AG04449 (cell line): ENCODE results near the gene ZC3HAV1.

Experiments
- CTCF ChIA-PET: fragments of 350-600 bp; formaldehyde crosslinking; extraction: SDS; loops from one replicate; lab custom pipeline; 2021; ENCODE audit warnings: antibody characterized with exemption; lab: Yijun Ruan, JAX
- POLR2A ChIA-PET: fragments of 400-600, 350-600 bp; formaldehyde crosslinking; extraction: SDS; loops from one replicate; lab custom pipeline; 2020; ENCODE audit warnings: antibody characterized with exemption, inconsistent platforms; lab: Yijun Ruan, JAX
- DNase-seq: peaks from one replicate; pipeline ENCODE4 v3.0.0-alpha.2; 2010; ENCODE audit warnings: low read depth, low spot score
- H3K4me3 ChIP-seq: 2 replicates; pipeline ENCODE4 v1.5.1; 2011; ENCODE audit warnings: low read depth, mild to moderate bottlenecking, control low read depth, low read length
- CTCF ChIP-seq: IDR thresholded peaks from one replicate; pipeline ENCODE4 v1.5.1; 2011; ENCODE audit warnings: mild to moderate bottlenecking, moderate library complexity, low read length, control low read depth, inconsistent platforms; ENCODE audit not compliant: insufficient read depth; ENCODE audit errors: missing control alignments

Gene ZC3HAV1

DNA sequence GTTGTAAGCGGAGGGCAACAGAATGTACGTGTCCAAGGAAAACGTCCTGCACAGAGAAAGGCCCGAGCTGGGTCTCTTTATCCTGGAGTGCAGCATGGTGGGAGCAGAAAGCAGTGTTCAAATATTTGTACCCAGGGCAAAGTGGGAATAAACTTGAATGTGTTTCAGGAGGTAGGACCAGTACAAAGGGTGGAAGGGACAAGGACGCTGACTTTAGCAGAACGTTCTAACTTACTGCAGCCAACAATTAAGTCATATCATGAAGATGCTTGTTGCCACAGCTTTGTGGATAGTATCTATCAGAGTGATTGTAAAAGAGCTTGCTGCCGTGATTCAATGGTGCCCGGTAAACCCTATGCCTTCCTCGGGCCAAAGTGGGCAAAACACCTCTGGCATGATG lies 43.2 kb downstream of the ZC3HAV1 start:
- CTCF ChIA-PET: interaction anchor here (0.7 to 3.8 kb wide), 5 partner anchors 9 to 180 kb away, joined by 3 to 39 read pairs (median 4); no protein-coding TSS in a partner anchor
- no peak overlapping the region for H3K4me3 ChIP-seq
- POLR2A ChIA-PET: no interaction called here
- DNase-seq: no peak
- no peak for TF ChIP-seq CTCF

DNA sequence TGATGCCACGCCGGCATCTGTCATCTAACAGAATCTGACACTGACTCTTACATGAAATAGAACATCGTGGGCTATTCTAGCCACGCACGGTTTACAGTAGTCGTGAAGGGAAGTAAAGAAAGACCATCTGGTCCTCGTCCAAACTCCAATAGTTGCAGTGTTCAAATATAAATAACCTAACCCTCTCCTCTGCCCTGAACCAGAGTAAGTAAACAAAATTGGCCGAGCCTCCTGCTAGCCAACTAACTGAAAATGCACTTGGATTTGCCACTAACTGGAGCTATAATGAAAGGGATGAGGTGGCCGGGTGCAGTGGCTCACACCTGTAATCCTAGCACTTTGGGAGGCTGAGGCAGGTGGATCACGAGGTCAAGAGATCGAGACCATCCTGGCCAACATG lies 44.2 kb downstream of the ZC3HAV1 start:
- no peak for DNase-seq
- TF ChIP-seq CTCF: no peak
- H3K4me3 ChIP-seq: no peak overlapping the region
- POLR2A ChIA-PET: no interaction called here
- CTCF ChIA-PET: interaction anchor here (1.3 to 3.8 kb wide), 2 partner anchors 10 to 179 kb away, joined by 6 to 39 read pairs; no protein-coding TSS in a partner anchor

DNA sequence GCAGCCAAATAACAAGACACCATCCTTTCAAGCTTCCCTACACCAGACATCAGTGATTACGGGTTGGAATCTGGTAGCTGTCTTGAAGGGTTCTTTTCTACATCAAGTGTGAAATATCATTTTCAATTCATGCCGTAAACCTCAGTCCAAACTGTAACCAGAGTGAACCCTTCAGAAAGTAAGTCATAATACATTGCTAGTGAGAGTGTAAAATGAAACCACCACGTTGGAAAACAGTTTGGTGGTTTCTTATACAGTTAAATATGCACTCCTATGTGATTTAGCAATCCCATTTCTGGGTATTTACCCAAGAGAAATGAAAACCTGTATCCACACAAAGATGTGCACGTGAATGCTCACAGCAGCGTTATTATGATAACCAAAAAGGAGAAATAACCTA lies 48.1 kb downstream of the ZC3HAV1 start:
- POLR2A ChIA-PET: no interaction called here
- H3K4me3 ChIP-seq: no peak overlapping the region
- CTCF ChIA-PET: interaction anchor here (1.9 to 5.2 kb wide), 2 partner anchors 13 to 19 kb away, joined by 5 to 44 read pairs; no protein-coding TSS in a partner anchor
- TF ChIP-seq CTCF: no peak
- no peak for DNase-seq

DNA sequence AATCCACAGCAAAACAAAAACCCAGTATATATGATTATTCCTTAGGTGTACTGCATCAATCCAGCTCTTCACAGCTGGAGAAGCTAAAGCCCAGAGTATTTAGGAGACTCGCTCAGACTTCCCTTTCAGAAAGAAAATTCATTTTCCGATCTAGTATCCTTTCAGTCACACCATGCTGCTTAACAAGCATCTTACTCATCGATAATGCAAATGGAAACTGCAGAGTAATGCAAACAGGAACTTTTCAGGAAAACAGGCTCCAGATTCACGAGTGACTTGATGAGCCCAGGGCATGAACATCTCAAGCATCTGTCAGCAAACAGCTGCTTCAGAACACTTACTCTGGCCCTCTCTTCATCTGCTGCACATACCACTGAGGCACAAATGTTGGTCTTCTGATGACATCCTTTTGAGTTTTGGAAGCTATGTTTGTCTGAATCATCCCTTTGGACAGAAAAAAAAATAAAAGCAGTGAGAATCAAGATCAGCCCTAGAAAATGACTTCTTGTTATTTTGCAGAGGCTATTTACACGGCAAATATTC lies 48.8 kb downstream of the ZC3HAV1 start:
- CTCF ChIA-PET: interaction anchor here (1.3 to 5.2 kb wide), 3 partner anchors 14 to 20 kb away, joined by 3 to 44 read pairs (median 5); no protein-coding TSS in a partner anchor

GRCh38 chr7:139059905-139060304 lies 49.6 kb downstream of the ZC3HAV1 start:
- TF ChIP-seq CTCF: no peak
- H3K4me3 ChIP-seq: no peak overlapping the region
- ChIA-PET POLR2A (interaction anchor here (0.6 kb wide), 1 partner anchor 55 kb away, joined by 6 read pairs; no protein-coding TSS in a partner anchor), CTCF (interaction anchor here (1.0 to 5.2 kb wide), 8 partner anchors 9 to 173 kb away, joined by 3 to 44 read pairs (median 4); no protein-coding TSS in a partner anchor)
- no peak for DNase-seq

More for the DNA sequence above, 48.8 kb downstream of the ZC3HAV1 start:
- no peak for DNase-seq
- H3K4me3 ChIP-seq: no peak overlapping the region
- POLR2A ChIA-PET: interaction anchor here (0.6 kb wide), 1 partner anchor 56 kb away, joined by 6 read pairs; no protein-coding TSS in a partner anchor
- no peak for TF ChIP-seq CTCF

DNA sequence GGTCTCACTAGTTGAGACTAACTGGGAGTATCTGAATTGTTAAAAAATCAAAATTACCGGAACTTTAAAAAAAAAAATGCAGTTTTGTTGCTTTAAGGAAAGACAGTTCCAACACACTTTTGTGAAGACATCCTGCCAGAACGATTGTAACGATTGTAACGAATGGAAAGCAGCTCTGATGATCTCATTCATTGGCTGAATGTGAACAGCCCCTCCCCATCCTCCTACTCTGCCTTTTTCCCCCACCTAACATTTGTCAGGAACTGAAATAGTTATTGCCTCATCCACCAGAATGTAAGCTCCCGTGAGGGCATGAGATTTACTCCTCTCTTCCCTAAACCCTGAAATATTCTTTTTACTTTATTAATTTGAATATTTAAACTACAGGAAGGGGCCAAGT lies 50.6 kb downstream of the ZC3HAV1 start:
- H3K4me3 ChIP-seq: no peak overlapping the region
- POLR2A ChIA-PET: no interaction called here
- TF ChIP-seq CTCF: no peak
- CTCF ChIA-PET: interaction anchor here (0.9 to 5.2 kb wide), 7 partner anchors 10 to 42 kb away, joined by 3 to 44 read pairs (median 4); no protein-coding TSS in a partner anchor
- DNase-seq: no peak
